Smooth muscle cell (in vitro differentiated cells): Measurements from ENCODE around the gene OR7C1. TPM values are rescaled to one million over a fixed set of nuclear protein-coding genes. Genes with fewer than 3 reads are reported as not detected.
"Not testable (repeated sequence)": the region's sequence is repeated elsewhere in the genome, so short reads cannot be mapped to it uniquely, and the experiment has no call there.

Experiments used
- DNase-seq: peaks from one replicate; lab custom pipeline; 2025; ENCODE audit not compliant: unreplicated experiment; lab: John Stamatoyannopoulos, UW
- H2AFZ ChIP-seq: fragments of 200-600 bp; sonication (generic); 2 replicates; pipeline ENCODE4 v1.6.0; 2016; ENCODE audit warnings: antibody characterized with exemption, low read depth, mild to moderate bottlenecking
- H3F3A ChIP-seq: fragments of 200-600 bp; sonication (generic); 2 replicates; pipeline ENCODE4 v1.6.0; 2017; ENCODE audit warnings: antibody characterized with exemption, low read depth
- H3K27ac ChIP-seq: fragments of 200-600 bp; sonication (generic); 2 replicates; pipeline ENCODE4 v1.5.1; 2016; ENCODE audit warnings: low read depth, mild to moderate bottlenecking
- H3K27me3 ChIP-seq: fragments of 200-600 bp; sonication (generic); 2 replicates; pipeline ENCODE4 v1.6.1; 2016; ENCODE audit warnings: low read depth, mild to moderate bottlenecking
- H3K36me3 ChIP-seq: fragments of 200-600 bp; sonication (generic); 2 replicates; pipeline ENCODE4 v1.5.1; 2016; ENCODE audit warnings: low read depth
- H3K4me1 ChIP-seq: fragments of 200-600 bp; sonication (generic); 2 replicates; pipeline ENCODE4 v1.5.1; 2016; ENCODE audit warnings: low read depth
- H3K4me2 ChIP-seq: fragments of 200-600 bp; sonication (generic); 2 replicates; pipeline ENCODE4 v1.6.0; 2016; ENCODE audit warnings: mild to moderate bottlenecking
- H3K4me3 ChIP-seq: fragments of 200-600 bp; sonication (generic); 2 replicates; pipeline ENCODE4 v1.5.1; 2016; ENCODE audit warnings: mild to moderate bottlenecking
- H3K79me2 ChIP-seq: fragments of 200-600 bp; sonication (generic); 2 replicates; pipeline ENCODE4 v1.6.0; 2016; ENCODE audit warnings: low read depth, mild to moderate bottlenecking
- H3K9ac ChIP-seq: fragments of 200-600 bp; sonication (generic); 2 replicates; pipeline ENCODE4 v1.6.0; 2016; ENCODE audit warnings: low read depth
- H3K9me3 ChIP-seq: fragments of 200-600 bp; sonication (generic); replicated peaks from 2 replicates; pipeline ENCODE4 v1.5.1; 2016; ENCODE audit warnings: low read depth
- H4K20me1 ChIP-seq: fragments of 200-600 bp; sonication (generic); 2 replicates; pipeline ENCODE4 v1.6.0; 2016; ENCODE audit warnings: low read depth
- WGBS: methylation state at CpG from one replicate; pipeline ENCODE4 v1.1.7; 2016; ENCODE audit warnings: low lambda C conversion rate; 5-methylcytosine and 5-hydroxymethylcytosine counted together
- polyA plus RNA-seq: library from polyadenylated mRNA; unstranded; fragments of >200 nt; fragmentation: Nextera tagmentation; extraction: Ambion mirVana; gene quantifications from 2 replicates; pipeline ENCODE4 v1.2.1, GENCODE V29; 2016
- total RNA-seq: library from RNA; depleted of rRNA; stranded (reverse); fragments of >200 nt; gene quantifications from 2 replicates; pipeline ENCODE4 v1.2.3, GENCODE V29; 2014
- TF ChIP-seq, protein P1 (sequence below): fragments of 200-600 bp; sonication (generic); IDR thresholded peaks from 2 replicates; pipeline ENCODE4 v1.5.1; 2017; ENCODE audit warnings: borderline replicate concordance, mild to moderate bottlenecking, antibody characterized with exemption; ENCODE audit not compliant: insufficient read depth, poor library complexity, severe bottlenecking

OR7C1 gene
- total and polyA plus RNA-seq, 2 experiments from 2014 or later: not detected

DNA sequence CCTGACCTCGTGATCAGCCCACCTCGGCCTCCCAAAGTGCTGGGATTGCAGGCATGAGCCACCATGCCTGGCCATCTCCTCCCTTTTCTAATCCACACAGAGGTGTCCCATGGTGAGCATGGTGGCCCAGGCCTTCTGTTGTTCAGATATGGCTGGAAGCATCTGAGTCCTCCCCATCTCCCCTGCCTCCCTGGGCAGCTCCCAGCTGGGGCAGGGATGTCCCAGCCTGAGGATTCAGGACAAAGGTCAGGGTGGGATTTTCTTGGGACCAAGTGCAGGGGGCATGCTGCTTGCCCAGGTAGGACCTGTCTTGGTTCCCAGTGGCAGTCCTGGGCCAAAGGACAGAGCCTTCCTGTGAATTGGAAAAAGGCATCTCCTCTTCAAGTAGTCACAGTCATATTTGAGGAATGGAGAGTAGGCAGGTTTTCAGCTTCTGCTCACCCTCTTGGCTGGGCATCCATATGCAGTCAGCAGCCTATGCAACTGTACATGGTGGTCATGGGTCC, 67.5 kb downstream of the OR7C1 start:
- no peaks in the 10 kb centered on the region for H3K4me1 ChIP-seq
- TF ChIP-seq, protein P1, sequence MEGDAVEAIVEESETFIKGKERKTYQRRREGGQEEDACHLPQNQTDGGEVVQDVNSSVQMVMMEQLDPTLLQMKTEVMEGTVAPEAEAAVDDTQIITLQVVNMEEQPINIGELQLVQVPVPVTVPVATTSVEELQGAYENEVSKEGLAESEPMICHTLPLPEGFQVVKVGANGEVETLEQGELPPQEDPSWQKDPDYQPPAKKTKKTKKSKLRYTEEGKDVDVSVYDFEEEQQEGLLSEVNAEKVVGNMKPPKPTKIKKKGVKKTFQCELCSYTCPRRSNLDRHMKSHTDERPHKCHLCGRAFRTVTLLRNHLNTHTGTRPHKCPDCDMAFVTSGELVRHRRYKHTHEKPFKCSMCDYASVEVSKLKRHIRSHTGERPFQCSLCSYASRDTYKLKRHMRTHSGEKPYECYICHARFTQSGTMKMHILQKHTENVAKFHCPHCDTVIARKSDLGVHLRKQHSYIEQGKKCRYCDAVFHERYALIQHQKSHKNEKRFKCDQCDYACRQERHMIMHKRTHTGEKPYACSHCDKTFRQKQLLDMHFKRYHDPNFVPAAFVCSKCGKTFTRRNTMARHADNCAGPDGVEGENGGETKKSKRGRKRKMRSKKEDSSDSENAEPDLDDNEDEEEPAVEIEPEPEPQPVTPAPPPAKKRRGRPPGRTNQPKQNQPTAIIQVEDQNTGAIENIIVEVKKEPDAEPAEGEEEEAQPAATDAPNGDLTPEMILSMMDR: no peak
- no peaks in the 10 kb centered on the region for H3K9me3 ChIP-seq
- no peak for DNase-seq
- no peak overlapping the region for H3K4me2 ChIP-seq
- no peak overlapping the region for H3K9ac ChIP-seq
- no peaks in the 10 kb centered on the region for H3F3A ChIP-seq
- H2AFZ ChIP-seq: no peak overlapping the region
- no peak overlapping the region for H3K4me3 ChIP-seq
- H3K27ac ChIP-seq: no peak overlapping the region
- 95% methylated on average over 2 of the region's 2 CpGs for WGBS
- no peaks in the 10 kb centered on the region for H3K36me3 ChIP-seq
- H3K79me2 ChIP-seq: no peaks in the 10 kb centered on the region
- H4K20me1 ChIP-seq: no peaks in the 10 kb centered on the region
- H3K27me3 ChIP-seq: no peaks in the 10 kb centered on the region

DNA sequence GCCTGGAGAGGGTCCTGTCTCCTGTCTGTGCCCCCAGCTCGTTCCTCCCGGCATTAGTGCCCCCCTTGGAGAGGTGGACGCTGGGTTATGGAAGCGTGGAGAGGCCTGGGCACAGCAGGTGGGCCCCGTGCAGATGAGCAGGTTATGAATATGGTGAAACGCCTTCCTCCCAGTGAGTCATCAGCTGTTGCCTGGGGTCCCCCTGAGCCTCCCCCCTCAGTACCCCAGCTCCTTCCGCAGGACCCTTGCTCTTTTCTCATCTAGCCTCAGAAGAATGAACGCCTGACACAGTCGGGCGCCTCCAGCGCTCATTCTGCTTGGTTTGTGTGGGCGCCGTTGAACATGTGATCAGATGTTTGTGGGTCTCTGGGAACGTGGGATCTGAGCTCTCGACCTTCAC, 69.1 kb downstream of the OR7C1 start:
- not testable (repeated sequence) for H4K20me1 ChIP-seq, H3K4me3 ChIP-seq, H3F3A ChIP-seq, H3K4me1 ChIP-seq, DNase-seq, H3K36me3 ChIP-seq, H3K79me2 ChIP-seq, H3K27ac ChIP-seq, H3K9ac ChIP-seq, H3K4me2 ChIP-seq, H3K9me3 ChIP-seq, H2AFZ ChIP-seq, H3K27me3 ChIP-seq
- 87% methylated on average over 14 of the region's 15 CpGs for WGBS

DNA sequence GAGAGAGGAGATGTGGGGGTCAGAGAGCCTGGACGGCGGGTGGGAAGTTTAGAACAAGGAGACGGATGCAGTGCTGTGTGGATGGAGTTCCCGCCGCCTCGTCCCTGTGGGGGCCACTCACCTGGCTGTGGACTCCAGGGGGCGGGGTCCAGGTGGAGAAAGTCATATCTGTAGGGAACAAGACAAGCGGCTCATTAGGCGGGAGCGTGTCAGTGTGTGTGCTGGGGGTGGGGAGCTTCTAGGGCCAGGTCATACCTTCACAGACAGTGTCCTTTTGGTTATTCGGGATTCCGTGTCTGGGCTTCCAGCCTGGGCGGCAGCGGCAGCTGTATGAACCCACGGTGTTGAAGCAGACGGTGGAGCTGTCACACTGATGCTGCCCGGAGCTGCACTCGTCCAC, 69.6 kb downstream of the OR7C1 start:
- not testable (repeated sequence) for H3K27me3 ChIP-seq, H4K20me1 ChIP-seq, H3K79me2 ChIP-seq, H3K36me3 ChIP-seq, H3K9ac ChIP-seq, H3K4me3 ChIP-seq, H3K9me3 ChIP-seq, H3F3A ChIP-seq, DNase-seq, H3K4me1 ChIP-seq, H3K27ac ChIP-seq, H2AFZ ChIP-seq, H3K4me2 ChIP-seq
- WGBS: 94% methylated on average over 12 of the region's 18 CpGs

DNA sequence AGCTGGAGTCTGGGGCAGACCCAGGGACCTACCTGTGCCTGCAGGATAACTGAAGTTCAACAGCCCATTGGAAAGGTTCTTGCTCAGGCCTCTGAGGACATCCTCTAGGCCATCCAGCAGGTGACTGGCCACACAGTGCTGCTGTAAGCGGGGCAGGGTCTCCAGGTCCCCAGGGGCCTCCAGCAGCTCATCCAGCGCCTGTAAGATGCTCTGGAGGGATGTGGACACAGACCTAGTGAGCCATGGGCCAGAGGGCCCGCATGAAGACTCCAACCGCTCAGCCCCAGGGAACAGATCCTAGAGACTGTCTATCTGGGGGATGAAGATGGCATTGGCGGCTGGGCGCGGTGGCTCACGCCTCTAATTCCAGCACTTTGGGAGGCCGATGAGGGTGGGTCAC, 70.6 kb downstream of the OR7C1 start:
- Histone ChIP-seq H2AFZ (no peak overlapping the region), H3K4me1 (no peaks in the 10 kb centered on the region), H4K20me1 (no peaks in the 10 kb centered on the region), H3K79me2 (no peaks in the 10 kb centered on the region), H3K36me3 (no peaks in the 10 kb centered on the region), H3K4me3 (no peak overlapping the region), H3K4me2 (no peak overlapping the region), H3K27ac (no peak overlapping the region), H3K27me3 (no peaks in the 10 kb centered on the region), H3K9me3 (no peaks in the 10 kb centered on the region), H3K9ac (no peak overlapping the region), H3F3A (no peaks in the 10 kb centered on the region)
- WGBS: 94% methylated on average over 6 of the region's 9 CpGs
- no peak for DNase-seq
- TF ChIP-seq, protein P1: no peak
